Adrenal gland (tissue), 19 donors: Measurements from ENCODE around the gene PREPL. TPM values are rescaled to one million over a fixed set of nuclear protein-coding genes. Genes with fewer than 3 reads are reported as not detected.

Source experiments
- DNase-seq, 7 donors: peaks; one replicate each; pipeline ENCODE4 v3.0.0-alpha.2; 2019 to 2020
- H3K27ac ChIP-seq, 5 donors: fragments of 200-600 bp; sonication (generic) in 4 of 5; 1 replicate in 3 of 5; 2 replicates in 2 of 5; pipeline versions ENCODE4 v1.5.1 to v1.8.0; 2016 to 2020; ENCODE audit warnings: mild to moderate bottlenecking in 1 of 5
- H3K27me3 ChIP-seq: fragments of 200-600 bp; 2 replicates; pipeline ENCODE4 v1.8.0; 2021
- H3K36me3 ChIP-seq, 2 donors: fragments of 200-600 bp; replicated peaks in 1 of 2; 1 replicate in 1 of 2; 2 replicates in 1 of 2; pipeline versions ENCODE4 v1.5.1 to v1.8.0; 2018 to 2022
- H3K4me1 ChIP-seq, 2 donors: fragments of 200-600 bp; replicated peaks in 1 of 2; 1 replicate in 1 of 2; 2 replicates in 1 of 2; pipeline versions ENCODE4 v1.5.1 to v1.8.0; 2018 to 2021
- H3K4me3 ChIP-seq, 4 donors: fragments of 200-600 bp; sonication (generic) in 3 of 4; one replicate each; pipeline ENCODE4 v1.5.1; 2016 to 2018
- H3K9me3 ChIP-seq, 3 donors: fragments of 200-600 bp; sonication (generic) in 1 of 3; replicated peaks in 1 of 3; 1 replicate in 2 of 3; 2 replicates in 1 of 3; pipeline versions ENCODE4 v1.5.1 to v1.8.0; 2016 to 2021
- CTCF ChIP-seq, 6 experiments: fragments of 450-650 bp in 4 of 6; fragments of 200-600 bp in 2 of 6; sonication (generic) in 1 of 6; IDR thresholded peaks; 1 replicate in 5 of 6; 2 replicates in 1 of 6; pipeline versions ENCODE4 v1.5.1 to v1.8.0; 2016 to 2021; ENCODE audit warnings: antibody characterized with exemption in 6 of 6, mild to moderate bottlenecking in 2 of 6, moderate library complexity in 1 of 6
- POLR2A ChIP-seq, 2 donors: fragments of 450-650 bp; IDR thresholded peaks; one replicate each; pipeline ENCODE4 v1.6.1; 2017; ENCODE audit warnings: antibody characterized with exemption in 2 of 2, mild to moderate bottlenecking in 2 of 2, moderate library complexity in 1 of 2
- WGBS, 4 donors: extraction: QIAGEN DNeasy Blood & Tissue Kit in 2 of 4; methylation state at CpG; one replicate each; pipeline versions ENCODE4 v1.1.5 to v1.1.7; 2013 to 2017; 5-methylcytosine and 5-hydroxymethylcytosine counted together
- intact Hi-C, 2 donors: fragments of 100-400 bp; cut with DNase I; formaldehyde crosslinking; loops; one replicate each; pipeline versions ENCODE4 v1.14.1 to v1.15.0; 2022 to 2023
- long read RNA-seq, 10 donors: library from polyadenylated mRNA in 3 of 10; unstranded in 2 of 10; stranded (forward) in 1 of 10; transcript quantifications; one replicate each; pipeline ENCODE4 v2.0.0 and lab custom pipeline, GENCODE V29; 2021 to 2026
- polyA plus RNA-seq, 3 donors: library from polyadenylated mRNA; stranded (reverse); fragments of 200-250 nt in 2 of 3; fragments of 350-450 nt in 1 of 3; fragmentation: Illumina TruSeq in 1 of 3; extraction: RNeasy Lipid Tissue Mini Kit (QIAGEN cat#74804) in 1 of 3; gene quantifications; one replicate each; pipeline ENCODE4 v1.2.3, GENCODE V29; 2013 to 2014
- total RNA-seq, 9 donors: library from RNA; depleted of rRNA in 4 of 9; stranded (reverse); fragments of >200 nt in 4 of 9; fragments of 120-200 nt in 1 of 9; fragmentation: NEBNext Ultra II Directional in 1 of 9; extraction: Animal tissue kit (Norgen Biotek cat#: 25700) in 1 of 9; gene quantifications; one replicate each; pipeline versions ENCODE4 v1.1.0 to v1.2.4, GENCODE V29; 2013 to 2023
- donor health status: healthy with polysubstance abuse.
- donor health status: Bipolar disorder and iron deficiency.
- donor health status: DM: yes; HTN: yes; CAD: no.
- donor health status: DM: no; HTN: no; CAD: no.
- donor health status: DM: no; HTN: no; CAD: no.
- donor health status: DM: yes; HTN: yes; CAD: no.

The PREPL gene
- total RNA-seq (10 to 100 TPM; 40.3 to 79.8 (median 62.9) TPM), polyA plus RNA-seq (100 to 1,000 TPM in 1 of 3 donors, 1 to 10 TPM in 2; 8.3 to 122 (median 9.0) TPM)
- long read RNA-seq, donor 1, full-length matches to known transcripts: 8 of 8 reads
- long read RNA-seq, donor 1, partial matches to known transcripts: 0 of 8 reads
- long read RNA-seq, donor 1, other reads (novel, unspliced or antisense): 0 of 8 reads
- long read RNA-seq, donor 2, full-length matches to known transcripts: 7 of 7 reads
- long read RNA-seq, donor 2, partial matches to known transcripts: 0 of 7 reads
- long read RNA-seq, donor 2, other reads (novel, unspliced or antisense): 0 of 7 reads
- long read RNA-seq, donor 3, full-length matches to known transcripts: 6 of 16 reads
- long read RNA-seq, donor 3, partial matches to known transcripts: 10 of 16 reads
- long read RNA-seq, donor 3, other reads (novel, unspliced or antisense): 0 of 16 reads
- long read RNA-seq, donor 4, full-length matches to known transcripts: 6 of 11 reads
- long read RNA-seq, donor 4, partial matches to known transcripts: 4 of 11 reads
- long read RNA-seq, donor 4, other reads (novel, unspliced or antisense): 1 of 11 reads
- long read RNA-seq, donor 5, full-length matches to known transcripts: 49 of 70 reads
- long read RNA-seq, donor 5, partial matches to known transcripts: 9 of 70 reads
- long read RNA-seq, donor 5, other reads (novel, unspliced or antisense): 12 of 70 reads
- long read RNA-seq, donor 6, full-length matches to known transcripts: 3 of 14 reads
- long read RNA-seq, donor 6, partial matches to known transcripts: 7 of 14 reads
- long read RNA-seq, donor 6, other reads (novel, unspliced or antisense): 4 of 14 reads
- long read RNA-seq, donor 7, full-length matches to known transcripts: 3 of 3 reads
- long read RNA-seq, donor 7, partial matches to known transcripts: 0 of 3 reads
- long read RNA-seq, donor 7, other reads (novel, unspliced or antisense): 0 of 3 reads
- long read RNA-seq, donor 8, full-length matches to known transcripts: 5 of 12 reads
- long read RNA-seq, donor 8, partial matches to known transcripts: 7 of 12 reads
- long read RNA-seq, donor 8, other reads (novel, unspliced or antisense): 0 of 12 reads
- long read RNA-seq, donor 9, full-length matches to known transcripts: 8 of 8 reads
- long read RNA-seq, donor 9, partial matches to known transcripts: 0 of 8 reads
- long read RNA-seq, donor 9, other reads (novel, unspliced or antisense): 0 of 8 reads
- long read RNA-seq, donor 10: 0 reads

GRCh38 chr2:44361330-44362206, at the start of gene PREPL, which contains the start of gene CAMKMT:
TSS of gene PREPL (minus strand) at chr2:44361494. CDS start at chr2:44346342, 15,152 bp downstream.
TSS of gene CAMKMT (plus strand) at chr2:44361947.
- peak; percentile 82 to 91 for TF ChIP-seq POLR2A (IDR thresholded peaks at IDR 0.05)
- TF ChIP-seq CTCF (IDR thresholded peaks at IDR 0.05): peak in 2 of 6 experiments; percentile 20 to 28
- 0% methylated on average over 21 to 57 of the region's 57 CpGs for WGBS, 4 donors
- intact Hi-C loops: no loop called here

GRCh38 chr2:44398243-44398897, 37.1 kb upstream of the PREPL start:
- Histone ChIP-seq H3K27ac (no peak overlapping the region), H3K4me1 (no peaks in the 10 kb centered on the region), H3K36me3 (no peaks in the 10 kb centered on the region), H3K4me3 (no peak overlapping the region), H3K27me3 (no peaks in the 10 kb centered on the region), H3K9me3 (no peaks in the 10 kb centered on the region)
- WGBS, 4 donors: 81 to 88% (median 85%) methylated on average over 6 of the region's 6 CpGs
- no peak for DNase-seq
- TF ChIP-seq CTCF (IDR thresholded peaks at IDR 0.05) (no peak), POLR2A (IDR thresholded peaks at IDR 0.05) (no peak)
- intact Hi-C loops: no loop called here

More at GRCh38 chr2:44361330-44362206, at the start of gene PREPL, which contains the start of gene CAMKMT:
- peak within 1 kb of the TSS; percentile 53 to 89 (median 77) for H3K4me3 ChIP-seq
- DNase-seq: peak; percentile 99
- H3K27ac ChIP-seq: peak within 1 kb of the TSS; percentile 93 to 99 (median 96)
- no peaks in the 10 kb centered on the region for H3K27me3 ChIP-seq
- peaks cover 0 to 32% of the 10 kb centered on the region in 2 donors for H3K4me1 ChIP-seq
- no peaks in the 10 kb centered on the region for H3K36me3 ChIP-seq
- no peaks in the 10 kb centered on the region for H3K9me3 ChIP-seq

- H3K4me3 ChIP-seq: no peak overlapping the region
- no peak overlapping the region for H3K27ac ChIP-seq
- 50 to 62% (median 56%) methylated on average over 7 of the region's 7 CpGs for WGBS, 4 donors
- H3K27me3 ChIP-seq: no peaks in the 10 kb centered on the region
- no peak for TF ChIP-seq POLR2A (IDR thresholded peaks at IDR 0.05)
- TF ChIP-seq CTCF (IDR thresholded peaks at IDR 0.05): no peak
- H3K9me3 ChIP-seq: no peaks in the 10 kb centered on the region
- intact Hi-C loops: no loop called here
- DNase-seq: no peak
- no peaks in the 10 kb centered on the region for H3K36me3 ChIP-seq
- H3K4me1 ChIP-seq: no peaks in the 10 kb centered on the region
These were observed 36.3 kb upstream of the PREPL start for GRCh38 chr2:44397447-44398175.
